ENCODE results near the gene B4GALT3.

The B4GALT3 gene

GRCh38 chr1:161128591-161129420 is 48.5 kb downstream of the B4GALT3 start:
- ChIA-PET POLR2A (no interaction called here), CTCF (interaction anchor here (1.2 to 1.6 kb wide), 3 partner anchors 10 to 33 kb away, joined by 3 to 4 read pairs (median 3); partner anchors contain the start of gene KLHDC9)
- DNase-seq (ENCODE audit: extremely low spot score): no peak
- TF ChIP-seq CTCF (IDR thresholded peaks at IDR 0.05; ENCODE audit: control extremely low read depth, extremely low read depth, low read depth, missing control alignments): no peak

- CTCF ChIA-PET: interaction anchor here (1.2 to 2.2 kb wide), 5 partner anchors 8 to 29 kb away, joined by 3 to 9 read pairs (median 5); partner anchors contain the start of genes KLHDC9, NIT1 and PFDN2
- no peak for TF ChIP-seq CTCF (IDR thresholded peaks at IDR 0.05; ENCODE audit: control extremely low read depth, extremely low read depth, low read depth, missing control alignments)
- DNase-seq (ENCODE audit: extremely low spot score): no peak
- POLR2A ChIA-PET: no interaction called here
Measured at GRCh38 chr1:161127649-161128048, 49.7 kb downstream of the B4GALT3 start.

GRCh38 chr1:161122967-161123366 is 54.3 kb downstream of the B4GALT3 start:
- TF ChIP-seq CTCF (IDR thresholded peaks at IDR 0.05; ENCODE audit: control extremely low read depth, extremely low read depth, low read depth, missing control alignments): no peak
- POLR2A ChIA-PET: no interaction called here
- CTCF ChIA-PET: interaction anchor here (1.4 to 1.5 kb wide), 2 partner anchors 15 to 52 kb away, joined by 5 read pairs; no protein-coding TSS in a partner anchor
- no peak for DNase-seq (ENCODE audit: extremely low spot score)

GRCh38 chr1:161121834-161122233 is 55.5 kb downstream of the B4GALT3 start:
- no peak for TF ChIP-seq CTCF (IDR thresholded peaks at IDR 0.05; ENCODE audit: control extremely low read depth, extremely low read depth, low read depth, missing control alignments)
- CTCF ChIA-PET: interaction anchor here (0.9 to 1.8 kb wide), 9 partner anchors 10 to 124 kb away, joined by 3 to 9 read pairs (median 4); partner anchors contain the start of genes ARHGAP30 and DEDD
- POLR2A ChIA-PET: interaction anchor here (0.6 to 1.3 kb wide), 5 partner anchors 10 to 54 kb away, joined by 4 to 14 read pairs (median 7); partner anchors contain the start of gene DEDD
- DNase-seq (ENCODE audit: extremely low spot score): no peak

Measured in GM10248 (cell line).